Cardiac muscle cell (in vitro differentiated cells and primary cell): ENCODE measurements around the gene TNS2. TPM values are rescaled to one million over a fixed set of nuclear protein-coding genes. Genes with fewer than 3 reads are reported as not detected.

Source experiments
- DNase-seq, 2 donors: peaks; one replicate each; pipeline versions ENCODE4 v3.0.0 to v3.0.0-alpha.2; 2010 to 2017; ENCODE audit warnings: low read depth in 1 of 2, low spot score in 1 of 2
- H3K27ac ChIP-seq: fragments of 200-600 bp; sonication (generic); 2 replicates; pipeline ENCODE4 v1.5.1; 2016
- H3K27me3 ChIP-seq: fragments of 200-600 bp; sonication (generic); 2 replicates; pipeline ENCODE4 v1.6.0; 2016; ENCODE audit warnings: control low read depth
- H3K36me3 ChIP-seq: fragments of 200-600 bp; sonication (generic); 2 replicates; pipeline ENCODE4 v1.5.1; 2016; ENCODE audit warnings: control low read depth
- H3K4me1 ChIP-seq: fragments of 200-600 bp; sonication (generic); 2 replicates; pipeline ENCODE4 v1.8.1; 2017; ENCODE audit warnings: low read depth, mild to moderate bottlenecking, mixed run types
- H3K4me3 ChIP-seq: fragments of 200-600 bp; sonication (generic); 2 replicates; pipeline ENCODE4 v1.5.1; 2016; ENCODE audit warnings: mild to moderate bottlenecking
- H3K9me3 ChIP-seq: fragments of 200-600 bp; sonication (generic); 2 replicates; pipeline ENCODE4 v1.5.1; 2017; ENCODE audit warnings: low read depth, mild to moderate bottlenecking, control low read depth
- polyA plus RNA-seq: library from polyadenylated mRNA; unstranded; fragments of >200 nt; fragmentation: Nextera tagmentation; extraction: Ambion mirVana; gene quantifications from 2 replicates; pipeline ENCODE4 v1.2.1, GENCODE V29; 2016
- total RNA-seq: library from RNA; depleted of rRNA; stranded (reverse); fragments of >200 nt; gene quantifications from 2 replicates; pipeline ENCODE4 v1.2.3, GENCODE V29; 2016
- TF ChIP-seq, protein P1 (sequence below): IDR thresholded peaks from 2 replicates; pipeline ENCODE4 v1.5.1; 2012; ENCODE audit warnings: low read depth, mild to moderate bottlenecking, low read length

Gene TNS2
- total and polyA plus RNA-seq, 2 experiments from 2014 or later = 4.5 to 5.1 TPM

DNA sequence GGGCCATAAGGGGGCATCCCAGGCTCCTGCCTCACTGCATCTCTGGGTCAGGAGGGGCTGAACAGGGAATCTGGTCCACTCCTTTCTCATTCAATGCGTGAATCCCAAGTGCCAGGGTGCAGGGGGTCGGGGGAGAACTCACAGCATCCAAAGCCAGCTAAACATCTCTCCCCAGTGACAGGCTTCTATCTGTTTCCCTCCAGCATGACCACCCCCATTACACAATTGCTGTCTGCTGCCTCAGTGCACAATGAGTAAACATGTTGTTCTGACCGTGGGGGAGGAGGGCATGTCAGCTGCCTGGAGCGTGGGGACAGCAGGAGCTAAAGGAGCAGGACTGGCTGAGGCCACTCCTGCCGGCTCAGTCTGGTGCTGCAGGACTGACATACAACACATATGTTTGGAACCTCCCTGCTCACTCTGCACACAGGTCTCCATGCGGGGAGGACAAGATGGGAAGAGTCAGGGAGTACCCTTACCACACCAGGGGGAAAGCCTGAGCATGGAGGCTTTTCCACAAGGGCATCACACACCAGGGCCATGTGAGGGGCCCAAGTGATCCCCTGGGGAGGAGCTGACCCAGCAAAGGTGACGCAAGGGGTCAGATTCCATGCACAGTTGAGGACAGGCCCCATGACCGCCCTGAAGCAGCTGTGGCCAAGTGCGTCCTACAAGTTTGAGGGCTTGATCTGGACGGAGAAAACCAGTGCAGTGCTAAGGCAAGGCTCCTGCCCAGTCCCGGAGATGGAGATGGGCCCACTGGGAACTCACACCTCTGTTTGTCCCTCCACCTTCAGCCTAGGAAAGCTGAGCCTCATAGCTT is 1.4 kb downstream of the TNS2 start:
- peak in 1 of 2 donors; percentile 77 for DNase-seq

DNA sequence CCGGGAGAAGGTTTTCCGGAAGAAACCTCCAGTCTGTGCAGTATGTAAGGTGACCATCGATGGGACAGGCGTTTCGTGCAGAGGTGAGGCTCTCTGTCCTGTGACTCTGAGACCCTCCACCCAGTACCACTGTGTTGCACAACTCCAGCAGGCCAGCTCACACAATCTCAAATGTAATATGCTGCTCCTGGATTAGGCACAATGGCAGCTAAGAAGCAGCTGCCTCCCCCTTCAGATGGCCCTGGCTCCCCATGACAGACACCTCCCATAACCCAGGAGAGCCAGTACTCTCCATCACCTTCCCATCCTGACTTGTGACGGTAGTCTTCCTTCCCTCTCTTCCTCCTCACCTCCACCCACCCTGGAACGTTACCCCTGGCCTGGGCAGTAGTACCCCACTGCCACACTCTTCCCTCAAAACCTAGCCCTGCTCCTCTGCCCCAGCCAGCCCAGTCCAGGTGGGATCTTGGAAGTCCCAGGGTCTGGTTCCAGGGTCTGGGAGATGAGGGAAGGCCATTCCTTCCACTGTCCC is 2.1 kb downstream of the TNS2 start:
- no peak overlapping the region for H3K4me3 ChIP-seq
- H3K36me3 ChIP-seq = no peaks in the 10 kb centered on the region

More for the DNA sequence above, 1.4 kb downstream of the TNS2 start:
- TF ChIP-seq, protein P1, sequence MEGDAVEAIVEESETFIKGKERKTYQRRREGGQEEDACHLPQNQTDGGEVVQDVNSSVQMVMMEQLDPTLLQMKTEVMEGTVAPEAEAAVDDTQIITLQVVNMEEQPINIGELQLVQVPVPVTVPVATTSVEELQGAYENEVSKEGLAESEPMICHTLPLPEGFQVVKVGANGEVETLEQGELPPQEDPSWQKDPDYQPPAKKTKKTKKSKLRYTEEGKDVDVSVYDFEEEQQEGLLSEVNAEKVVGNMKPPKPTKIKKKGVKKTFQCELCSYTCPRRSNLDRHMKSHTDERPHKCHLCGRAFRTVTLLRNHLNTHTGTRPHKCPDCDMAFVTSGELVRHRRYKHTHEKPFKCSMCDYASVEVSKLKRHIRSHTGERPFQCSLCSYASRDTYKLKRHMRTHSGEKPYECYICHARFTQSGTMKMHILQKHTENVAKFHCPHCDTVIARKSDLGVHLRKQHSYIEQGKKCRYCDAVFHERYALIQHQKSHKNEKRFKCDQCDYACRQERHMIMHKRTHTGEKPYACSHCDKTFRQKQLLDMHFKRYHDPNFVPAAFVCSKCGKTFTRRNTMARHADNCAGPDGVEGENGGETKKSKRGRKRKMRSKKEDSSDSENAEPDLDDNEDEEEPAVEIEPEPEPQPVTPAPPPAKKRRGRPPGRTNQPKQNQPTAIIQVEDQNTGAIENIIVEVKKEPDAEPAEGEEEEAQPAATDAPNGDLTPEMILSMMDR = peak; percentile 13
- Histone ChIP-seq H3K27ac (no peak overlapping the region), H3K4me3 (no peak overlapping the region), H3K4me1 (peaks cover 32% of the 10 kb centered on the region), H3K27me3 (no peaks in the 10 kb centered on the region), H3K9me3 (no peaks in the 10 kb centered on the region), H3K36me3 (no peaks in the 10 kb centered on the region)

DNA sequence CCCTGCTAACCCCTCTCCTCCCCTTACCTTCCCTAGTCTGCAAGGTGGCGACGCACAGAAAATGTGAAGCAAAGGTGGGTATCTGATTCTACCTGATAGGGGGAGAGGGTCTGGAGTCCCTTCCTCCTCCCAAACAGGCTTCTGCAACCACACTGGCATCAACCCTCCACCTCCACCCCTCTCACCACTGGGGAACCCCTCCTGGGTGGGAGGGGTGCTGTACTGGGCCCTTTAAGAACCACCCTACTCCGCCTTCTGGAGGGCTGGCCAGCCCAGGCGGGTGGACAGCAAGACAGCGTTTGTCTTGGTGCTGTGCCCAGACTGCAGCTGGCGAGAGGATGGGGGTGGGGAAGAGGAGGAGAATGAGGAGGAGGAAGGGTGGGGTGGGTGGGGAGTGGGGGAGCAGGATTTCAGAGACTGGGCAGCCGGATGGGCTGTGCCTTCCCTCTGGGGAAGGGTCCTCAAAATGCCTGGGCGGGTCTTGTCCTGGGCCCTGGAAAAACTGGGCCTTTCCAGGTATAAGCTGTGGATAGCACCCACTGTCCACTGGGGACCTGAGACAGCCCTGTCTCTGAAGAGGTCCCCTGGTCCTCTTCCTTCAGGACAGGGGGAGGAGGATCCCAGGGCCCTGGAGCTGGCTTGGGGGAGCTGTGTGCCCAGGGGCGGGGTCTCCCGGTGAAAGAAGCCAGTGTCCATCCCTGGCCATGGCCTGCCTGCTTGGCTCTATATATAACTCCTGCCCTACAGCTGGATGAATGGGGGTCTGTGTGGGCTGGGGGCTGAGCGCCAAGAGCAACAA is 2.8 kb downstream of the TNS2 start:
- peaks cover 31% of the 10 kb centered on the region for H3K4me1 ChIP-seq
- H3K36me3 ChIP-seq = no peaks in the 10 kb centered on the region
- H3K27ac ChIP-seq = no peak overlapping the region
- DNase-seq = peak in 1 of 2 donors; percentile 92
- H3K27me3 ChIP-seq = no peaks in the 10 kb centered on the region
- H3K9me3 ChIP-seq = no peaks in the 10 kb centered on the region
- TF ChIP-seq, protein P1 = no peak
- no peak overlapping the region for H3K4me3 ChIP-seq

More for the DNA sequence above, 2.1 kb downstream of the TNS2 start:
- DNase-seq = peak in 1 of 2 donors; percentile 4
- TF ChIP-seq, protein P1 = no peak
- H3K4me1 ChIP-seq = peaks cover 32% of the 10 kb centered on the region
- no peaks in the 10 kb centered on the region for H3K27me3 ChIP-seq
- no peak overlapping the region for H3K27ac ChIP-seq
- H3K9me3 ChIP-seq = no peaks in the 10 kb centered on the region

DNA sequence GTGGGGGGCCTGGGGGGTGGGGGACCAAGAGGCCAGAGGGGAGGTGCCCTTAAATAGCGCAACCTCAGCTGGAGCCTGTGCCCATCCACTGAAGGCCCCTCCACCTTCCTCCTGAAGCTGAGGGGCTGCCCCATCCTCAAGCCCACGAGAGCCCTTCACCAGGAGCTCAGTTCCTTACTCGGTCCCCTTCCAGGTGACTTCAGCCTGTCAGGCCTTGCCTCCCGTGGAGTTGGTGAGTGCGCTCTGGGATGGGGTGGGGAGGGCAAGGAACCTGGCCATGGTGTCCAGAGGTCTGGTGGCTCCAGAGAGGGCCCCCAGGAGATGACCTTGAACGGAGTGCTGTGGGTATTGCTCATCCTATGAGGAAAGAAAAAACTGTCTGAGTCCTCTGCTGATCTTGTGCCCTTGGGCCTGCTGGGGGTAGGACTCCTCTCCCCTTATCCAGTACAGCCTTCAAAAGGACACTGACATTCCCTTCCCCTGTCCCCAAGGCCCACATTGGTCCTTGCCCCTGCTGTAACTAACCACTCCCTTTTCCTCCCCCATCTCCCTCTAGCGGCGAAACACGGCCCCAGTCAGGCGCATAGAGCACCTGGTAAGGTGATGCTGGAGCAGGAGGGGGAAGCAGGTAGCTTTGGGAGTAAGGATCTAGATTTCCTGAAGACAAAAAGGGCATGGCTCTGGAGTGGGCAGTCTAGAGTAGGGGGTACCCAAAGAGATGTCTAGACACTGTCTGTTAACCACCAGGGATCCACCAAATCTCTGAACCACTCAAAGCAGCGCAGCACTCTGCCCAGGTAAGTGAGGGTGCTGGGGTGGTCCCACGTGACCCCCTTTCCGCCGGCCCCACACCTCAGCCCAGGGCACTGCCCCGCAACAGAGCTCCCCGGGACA is 3.6 kb downstream of the TNS2 start:
- H3K36me3 ChIP-seq = no peaks in the 10 kb centered on the region
- peak overlapping the region; percentile 46 for H3K4me3 ChIP-seq
- DNase-seq = peak; percentile 37
- no peaks in the 10 kb centered on the region for H3K27me3 ChIP-seq
- TF ChIP-seq, protein P1 = peak; percentile 76
- no peak overlapping the region for H3K27ac ChIP-seq
- peaks cover 23% of the 10 kb centered on the region for H3K4me1 ChIP-seq
- H3K9me3 ChIP-seq = no peaks in the 10 kb centered on the region
